ENCODE data around the gene ECI1. TPM values are rescaled to one million over a fixed set of nuclear protein-coding genes. Genes with fewer than 3 reads are reported as not detected.

The ECI1 gene
- total and polyA plus RNA-seq, 2 of the 4 experiments (the other 2 are of a cell fraction): 20.3 to 30.1 TPM

DNA sequence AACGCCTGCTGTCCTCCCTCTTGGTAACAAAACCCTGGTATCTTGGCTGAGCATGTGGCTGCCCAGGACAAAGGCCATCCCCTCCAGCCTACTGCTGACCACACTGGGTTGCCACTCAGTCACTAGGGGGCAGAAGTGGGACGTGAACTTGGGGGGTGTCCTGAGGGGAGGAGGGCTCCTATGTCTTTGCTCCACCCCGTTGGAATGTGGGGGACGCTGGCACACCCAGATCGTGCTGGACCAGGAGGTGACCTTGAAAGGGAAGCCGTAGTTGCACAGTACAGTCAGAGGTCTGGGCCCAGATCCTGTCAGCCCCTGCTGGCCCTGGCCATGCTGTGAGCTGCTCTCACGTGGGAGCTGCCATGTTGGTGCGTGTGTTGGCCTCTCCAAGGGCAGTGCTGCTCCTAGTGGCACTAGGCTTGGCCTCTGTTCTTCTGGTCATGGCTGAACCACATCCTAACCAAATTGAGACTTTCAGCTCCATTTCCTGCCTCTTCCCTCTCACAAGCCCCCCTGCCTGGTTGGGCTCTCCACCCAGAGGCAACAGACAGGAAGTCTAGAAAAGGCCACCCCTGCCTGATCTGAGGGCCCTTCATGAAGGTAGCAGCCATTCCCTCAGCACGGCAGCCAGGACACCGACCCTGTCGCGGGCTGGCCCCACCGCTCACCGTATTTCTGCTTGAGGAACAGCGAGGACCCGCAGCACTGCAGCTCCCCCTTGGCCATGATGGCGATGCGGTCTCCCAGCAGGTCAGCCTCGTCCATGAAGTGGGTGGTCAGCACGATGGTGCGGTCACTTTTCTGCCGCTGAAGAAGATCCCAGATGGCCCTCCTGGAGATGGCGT is 45.5 kb upstream of the ECI1 start:
- Histone ChIP-seq H3K9me3 (ENCODE audit: control insufficient read depth, insufficient read depth, low read length) (no peaks in the 10 kb centered on the region), H3K14ac (replicated peaks; ENCODE audit: low read depth, low read length) (no peak overlapping the region), H3K23ac (ENCODE audit: low read depth, low read length) (no peak overlapping the region), H4K20me1 (ENCODE audit: insufficient read depth, low read length) (no peaks in the 10 kb centered on the region), H2BK120ac (ENCODE audit: low read depth, low read length) (no peak overlapping the region), H3K4ac (ENCODE audit: low read depth, low read length) (no peak overlapping the region), H3K79me1 (ENCODE audit: low read depth in 1 of 2, low read length in 2 of 2) (no peaks in the 10 kb centered on the region), H3K9ac (ENCODE audit: low read depth, low read length) (no peak overlapping the region), H3K4me2 (ENCODE audit: low read depth, low read length) (no peak overlapping the region), H3K4me3 (ENCODE audit: insufficient read depth, low read depth, low read length) (no peak overlapping the region), H2AK9ac (replicated peaks; ENCODE audit: low read depth, low read length, poor library complexity) (no peak overlapping the region), H4K91ac (ENCODE audit: insufficient read depth, low read depth, low read length) (no peak overlapping the region), H4K8ac (ENCODE audit: low read depth in 2 of 2, low read length in 2 of 2) (no peak overlapping the region), H4K5ac (ENCODE audit: low read depth, low read length) (no peak overlapping the region), H3K36me3 (ENCODE audit: control insufficient read depth, insufficient read depth, low read length) (no peaks in the 10 kb centered on the region), H3K9me1 (ENCODE audit: insufficient read depth, low read length) (no peaks in the 10 kb centered on the region), H2AFZ (replicated peaks; ENCODE audit: low read length, poor library complexity) (peak overlapping the region; percentile 70), H3K56ac (ENCODE audit: extremely low read depth, insufficient read depth, low read length) (no peak overlapping the region), H3K4me1 (ENCODE audit: control insufficient read depth, insufficient read depth, low read length) (no peaks in the 10 kb centered on the region), H2BK20ac (ENCODE audit: low read depth, low read length) (no peak overlapping the region), H3K27me3 (ENCODE audit: control insufficient read depth, insufficient read depth, low read length) (peaks cover 16% of the 10 kb centered on the region), H2BK15ac (ENCODE audit: low read depth, low read length) (no peak overlapping the region), H2AK5ac (ENCODE audit: low read depth, low read length) (no peak overlapping the region), H3K27ac (ENCODE audit: insufficient read depth, low read length) (no peak overlapping the region), H3K18ac (ENCODE audit: low read depth, low read length) (no peak overlapping the region), H2BK5ac (ENCODE audit: low read depth, low read length, poor library complexity, severe bottlenecking) (no peak overlapping the region)
- dilution Hi-C loops (cut with HindIII; ENCODE audit: low sequenced_read_pairs, unreplicated experiment): no loop called here
- intact Hi-C loops (cut with micrococcal nuclease): no loop called here
- WGBS, 2 experiments (ENCODE audit: extremely low coverage in 2 of 2, insufficient read length in 1 of 2): 87% methylated on average over 18 of the region's 23 CpGs; no CpG with 5 or more reads in 1 of the 2 experiments
- BruUV-seq (replicated peaks): no TSS peak
- DNase-seq (no peak), ATAC-seq (ENCODE audit: low read depth) (peak; percentile 75)
- CTCF ChIA-PET: no interaction called here
- POLR2A ChIA-PET (ENCODE audit: unreplicated experiment): no interaction called here
- in situ Hi-C loops (cut with MboI; ENCODE audit: low sequenced_read_pairs): no loop called here
- TF ChIP-seq BHLHE40 (IDR thresholded peaks at IDR 0.05; ENCODE audit: low read depth, low read length): no peak
- peak; percentile 42; the same call in 1 of the 2 replicates for TF ChIP-seq RAD21 (IDR thresholded peaks at IDR 0.05; ENCODE audit: low read length)
- TF ChIP-seq, protein P1, sequence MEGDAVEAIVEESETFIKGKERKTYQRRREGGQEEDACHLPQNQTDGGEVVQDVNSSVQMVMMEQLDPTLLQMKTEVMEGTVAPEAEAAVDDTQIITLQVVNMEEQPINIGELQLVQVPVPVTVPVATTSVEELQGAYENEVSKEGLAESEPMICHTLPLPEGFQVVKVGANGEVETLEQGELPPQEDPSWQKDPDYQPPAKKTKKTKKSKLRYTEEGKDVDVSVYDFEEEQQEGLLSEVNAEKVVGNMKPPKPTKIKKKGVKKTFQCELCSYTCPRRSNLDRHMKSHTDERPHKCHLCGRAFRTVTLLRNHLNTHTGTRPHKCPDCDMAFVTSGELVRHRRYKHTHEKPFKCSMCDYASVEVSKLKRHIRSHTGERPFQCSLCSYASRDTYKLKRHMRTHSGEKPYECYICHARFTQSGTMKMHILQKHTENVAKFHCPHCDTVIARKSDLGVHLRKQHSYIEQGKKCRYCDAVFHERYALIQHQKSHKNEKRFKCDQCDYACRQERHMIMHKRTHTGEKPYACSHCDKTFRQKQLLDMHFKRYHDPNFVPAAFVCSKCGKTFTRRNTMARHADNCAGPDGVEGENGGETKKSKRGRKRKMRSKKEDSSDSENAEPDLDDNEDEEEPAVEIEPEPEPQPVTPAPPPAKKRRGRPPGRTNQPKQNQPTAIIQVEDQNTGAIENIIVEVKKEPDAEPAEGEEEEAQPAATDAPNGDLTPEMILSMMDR (conservative IDR thresholded peaks at IDR 0.05; ENCODE audit: low read depth, low read length): peak; percentile 37
- TF ChIP-seq SMC3 (IDR thresholded peaks at IDR 0.05; ENCODE audit: low read depth, low read length): peak; percentile 26; the same call in 1 of the 2 replicates
- TF ChIP-seq ELK1 (IDR thresholded peaks at IDR 0.05; ENCODE audit: borderline replicate concordance, low read depth, low read length): no peak
- no peak for TF ChIP-seq MAZ (IDR thresholded peaks at IDR 0.05; ENCODE audit: borderline replicate concordance, low read depth, low read length)
- no peak for TF ChIP-seq MXI1 (IDR thresholded peaks at IDR 0.05; ENCODE audit: borderline replicate concordance, low read depth, low read length)

All from IMR-90 (cell line).